NOMO-1 treated with DMSO at 0.1 percent for 48 hours (cell line): ENCODE data around the gene KCNQ2.
"Not testable (repeated sequence)": the region's sequence is repeated elsewhere in the genome, so short reads cannot be mapped to it uniquely, and the experiment has no call there.

Source experiments
- DNase-seq: peaks from one replicate; lab custom pipeline; 2025; ENCODE audit not compliant: unreplicated experiment; lab: John Stamatoyannopoulos, UW

The KCNQ2 gene

DNA sequence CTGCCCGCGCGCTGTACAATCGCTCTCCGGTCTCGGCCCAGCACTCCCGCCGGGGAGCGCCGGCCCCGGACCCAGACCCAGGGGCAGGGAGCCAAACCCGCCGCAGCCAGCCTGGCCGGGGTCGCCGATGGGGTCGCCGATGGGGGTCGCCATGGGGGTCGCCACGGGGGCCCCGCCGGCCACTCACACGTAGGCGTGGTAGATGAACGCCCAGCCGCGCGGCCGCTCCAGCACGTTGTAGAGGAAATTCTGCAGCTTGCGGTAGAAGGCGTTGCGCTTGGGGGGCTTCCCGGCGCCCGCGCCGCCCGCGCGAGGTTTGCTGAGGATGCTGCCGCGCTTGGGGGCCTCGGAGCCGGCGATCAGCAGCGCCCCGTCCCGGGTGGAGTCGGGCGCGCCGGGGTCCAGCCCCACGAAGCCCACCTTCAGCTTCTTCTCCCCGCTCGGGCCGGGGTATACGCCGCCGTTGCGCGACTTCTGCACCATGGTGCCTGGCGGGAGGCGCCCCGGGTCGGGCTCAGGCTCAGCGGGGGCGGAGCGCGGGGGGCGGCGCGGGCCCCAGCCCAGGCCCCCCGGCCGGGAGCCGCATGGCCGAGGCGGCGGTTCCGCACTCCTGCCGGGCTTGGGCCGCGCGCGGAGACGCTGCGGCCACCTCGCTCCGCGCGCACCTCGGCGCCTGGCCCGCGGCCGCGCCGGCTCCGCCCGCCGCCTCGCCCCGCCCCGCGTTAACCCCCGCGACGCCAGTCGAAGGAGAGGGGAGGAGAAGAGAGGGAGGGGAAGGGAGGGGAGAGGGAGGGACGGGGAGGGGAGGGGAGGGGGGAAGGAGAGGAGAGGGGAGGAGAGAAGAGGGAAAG lies at the start of gene KCNQ2:
KCNQ2 (minus strand) TSS at position 675 of the 851 bp plus-strand sequence; CDS start at position 483, 192 bp downstream.
- DNase-seq, result no peak

DNA sequence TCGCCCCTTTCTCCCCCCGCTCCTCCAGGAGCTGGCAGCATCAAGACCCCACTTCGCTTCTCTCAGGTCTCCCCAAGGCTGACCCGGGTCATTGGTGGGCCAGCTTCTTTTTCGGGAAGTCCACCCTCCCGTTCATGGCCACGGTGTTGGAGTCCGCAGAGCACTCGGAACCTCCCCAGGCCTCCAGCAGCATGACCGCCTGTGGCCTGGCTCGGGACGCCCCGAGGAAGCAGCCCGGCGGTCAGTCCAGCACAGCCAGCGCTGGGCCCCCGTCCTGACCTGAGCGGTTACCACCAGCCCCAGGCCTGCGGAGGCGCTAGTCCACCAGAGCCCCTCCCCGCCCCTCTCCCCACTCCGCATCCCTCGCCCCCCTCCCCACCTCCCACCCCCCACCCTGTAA lies 49.1 kb upstream of the KCNQ2 start:
- no peak for DNase-seq

DNA sequence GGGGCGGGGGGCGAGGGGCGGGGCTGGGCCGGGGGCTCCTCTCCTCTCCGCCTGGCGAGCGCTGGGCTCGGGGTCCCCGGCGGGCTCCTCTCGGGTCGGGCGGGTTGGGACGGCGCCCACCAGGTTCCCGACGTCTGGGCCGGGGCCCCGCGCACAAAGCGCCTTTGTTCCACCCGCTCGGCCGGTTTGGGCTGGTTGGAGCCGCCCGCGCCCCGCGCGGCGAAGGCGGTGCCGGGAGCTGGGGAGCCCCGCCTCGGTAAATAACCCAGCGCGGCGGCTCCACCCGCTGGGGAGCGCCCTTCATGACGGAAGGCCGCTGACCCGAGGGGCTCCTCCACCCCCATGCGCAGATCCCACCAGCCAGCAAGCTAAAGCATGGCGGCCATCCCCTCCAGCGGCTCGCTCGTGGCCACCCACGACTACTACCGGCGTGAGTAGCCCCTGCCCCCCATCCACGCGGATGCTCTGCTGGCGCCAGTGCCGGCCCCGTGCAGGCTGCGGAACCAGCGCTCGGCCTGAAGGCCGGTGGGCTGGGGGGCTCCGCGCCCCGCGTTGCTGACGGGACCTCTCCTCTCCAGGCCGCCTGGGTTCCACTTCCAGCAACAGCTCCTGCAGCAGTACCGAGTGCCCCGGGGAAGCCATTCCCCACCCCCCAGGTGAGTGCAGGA lies 48.6 kb upstream of the KCNQ2 start:
- peak; percentile 33 for DNase-seq

DNA sequence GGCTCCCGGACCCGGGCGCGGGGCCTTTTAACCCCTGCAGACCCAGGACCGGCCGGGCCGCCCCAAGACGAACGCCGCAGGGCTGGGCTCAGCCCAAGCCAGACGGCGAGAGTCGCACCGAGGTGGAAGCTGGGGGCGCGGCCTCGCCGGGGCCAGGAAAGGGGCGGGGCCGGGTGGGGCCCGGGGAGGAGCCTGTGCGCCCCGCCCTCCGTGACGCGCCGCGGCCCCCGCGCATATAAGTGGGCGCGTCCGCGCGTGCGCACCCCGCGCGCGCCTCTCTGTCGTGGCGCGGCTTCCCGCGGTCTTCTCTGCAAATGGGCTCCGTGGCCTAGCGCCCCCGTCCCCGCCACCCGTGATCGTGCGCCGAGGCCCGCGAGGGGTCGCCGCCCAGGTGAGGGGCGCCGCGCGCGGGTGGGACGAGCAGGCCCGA lies 48.1 kb upstream of the KCNQ2 start, which contains the start of gene PPDPF:
PPDPF (plus strand) TSS at position 262 of the 430 bp plus-strand sequence. CDS start 544 bp downstream, outside the sequence.
- peak; percentile 54 for DNase-seq

DNA sequence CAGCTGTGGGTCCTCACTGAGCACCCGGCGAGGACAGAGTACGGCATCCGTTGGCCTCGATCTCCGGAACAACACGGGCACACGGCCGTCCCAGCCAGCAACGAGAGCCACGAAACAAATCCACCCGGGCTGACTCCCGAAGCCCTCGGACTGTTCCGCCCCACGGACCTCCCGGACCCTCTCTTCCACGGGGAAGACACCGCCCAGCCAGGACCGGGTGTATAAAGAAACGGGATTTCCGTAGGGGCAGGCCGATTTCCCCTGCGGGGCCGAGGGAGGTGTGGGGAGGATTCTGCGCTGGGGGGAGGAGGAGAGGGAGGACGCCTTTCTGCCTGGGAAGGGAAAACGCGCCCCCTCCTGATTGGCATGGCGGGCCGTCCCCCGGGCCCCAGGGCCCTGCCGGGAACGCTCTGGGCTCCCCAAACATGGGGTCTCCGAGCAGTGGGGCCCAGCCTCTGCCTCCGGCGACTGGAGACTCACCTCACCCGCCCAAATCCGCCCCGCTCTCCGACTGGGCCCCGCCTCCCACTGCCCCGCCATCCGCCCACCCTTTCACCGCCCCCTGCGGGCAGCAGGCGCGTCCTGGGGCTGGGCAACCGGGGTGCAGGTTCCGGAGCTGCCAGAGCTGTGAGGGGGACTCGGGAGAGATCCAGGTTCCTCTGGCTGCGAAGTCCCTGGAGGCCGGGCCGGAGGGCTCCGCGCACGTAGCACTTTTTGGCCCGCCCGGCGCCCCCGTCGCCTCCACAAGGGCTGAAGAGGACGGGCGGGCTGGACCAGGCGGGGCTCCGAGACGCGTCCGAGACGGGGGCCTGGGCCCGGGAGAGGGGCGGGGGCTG lies 47.4 kb upstream of the KCNQ2 start:
- peak; percentile 41 for DNase-seq

DNA sequence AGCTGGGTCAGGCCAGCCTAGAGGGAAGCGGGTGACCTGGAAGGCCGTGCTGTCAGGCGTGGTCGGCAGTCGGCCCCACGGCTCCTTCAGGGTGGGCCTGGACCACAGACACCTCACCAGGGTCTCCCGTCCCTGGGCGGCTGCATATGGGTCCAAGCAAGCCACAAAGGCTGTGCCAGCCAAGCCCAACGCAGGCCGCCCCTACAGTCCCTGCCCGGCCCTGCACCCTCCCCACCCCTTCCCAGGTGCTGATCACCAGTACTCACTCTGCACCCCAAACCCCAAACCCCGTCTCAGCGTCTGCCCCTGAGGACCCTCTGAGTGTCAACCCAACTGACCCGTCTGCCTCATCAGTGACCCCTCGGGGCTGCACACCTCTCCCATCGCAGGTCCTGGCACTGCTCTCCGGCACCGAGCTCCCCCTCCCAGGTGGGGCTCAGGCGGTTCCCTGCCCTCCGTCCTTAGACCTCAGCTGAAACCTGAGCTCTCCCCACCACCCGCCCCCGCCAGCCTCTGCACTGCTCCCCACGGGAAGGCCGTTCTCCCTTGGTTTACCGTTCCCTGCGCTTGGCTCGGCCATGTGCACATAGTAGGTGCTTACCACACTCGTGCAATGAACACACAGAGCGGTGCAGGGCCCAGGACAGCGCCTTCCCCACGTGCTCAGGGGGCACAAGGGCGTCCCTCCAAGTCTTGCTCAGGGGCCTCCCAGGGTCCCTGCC lies 46.7 kb upstream of the KCNQ2 start:
- DNase-seq, result no peak

DNA sequence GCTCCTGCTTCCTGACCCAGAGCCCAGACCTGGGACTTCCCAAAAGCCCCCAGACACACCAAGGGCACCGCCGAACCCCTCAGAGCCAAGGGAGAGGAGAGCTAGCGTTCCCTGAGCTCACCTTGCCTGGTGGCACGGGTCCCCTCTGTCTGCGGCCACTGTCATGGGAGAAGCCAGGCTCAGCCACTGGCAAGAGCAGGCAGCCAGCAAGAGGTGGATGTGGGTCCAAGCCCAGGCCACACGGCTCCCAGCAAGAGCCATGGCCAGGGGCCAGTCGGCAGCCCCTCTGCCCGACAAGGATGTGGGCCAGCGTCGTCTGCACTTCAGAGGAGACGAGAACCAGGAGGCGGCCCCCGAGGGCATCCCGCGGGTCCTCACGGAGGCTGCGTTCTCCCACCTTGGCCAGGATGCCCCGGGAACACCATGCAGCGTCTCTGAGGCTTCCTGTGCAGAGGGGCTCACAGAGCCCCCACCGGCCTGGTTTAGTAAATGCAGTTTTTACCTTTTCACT lies 46.0 kb upstream of the KCNQ2 start:
- no peak for DNase-seq

DNA sequence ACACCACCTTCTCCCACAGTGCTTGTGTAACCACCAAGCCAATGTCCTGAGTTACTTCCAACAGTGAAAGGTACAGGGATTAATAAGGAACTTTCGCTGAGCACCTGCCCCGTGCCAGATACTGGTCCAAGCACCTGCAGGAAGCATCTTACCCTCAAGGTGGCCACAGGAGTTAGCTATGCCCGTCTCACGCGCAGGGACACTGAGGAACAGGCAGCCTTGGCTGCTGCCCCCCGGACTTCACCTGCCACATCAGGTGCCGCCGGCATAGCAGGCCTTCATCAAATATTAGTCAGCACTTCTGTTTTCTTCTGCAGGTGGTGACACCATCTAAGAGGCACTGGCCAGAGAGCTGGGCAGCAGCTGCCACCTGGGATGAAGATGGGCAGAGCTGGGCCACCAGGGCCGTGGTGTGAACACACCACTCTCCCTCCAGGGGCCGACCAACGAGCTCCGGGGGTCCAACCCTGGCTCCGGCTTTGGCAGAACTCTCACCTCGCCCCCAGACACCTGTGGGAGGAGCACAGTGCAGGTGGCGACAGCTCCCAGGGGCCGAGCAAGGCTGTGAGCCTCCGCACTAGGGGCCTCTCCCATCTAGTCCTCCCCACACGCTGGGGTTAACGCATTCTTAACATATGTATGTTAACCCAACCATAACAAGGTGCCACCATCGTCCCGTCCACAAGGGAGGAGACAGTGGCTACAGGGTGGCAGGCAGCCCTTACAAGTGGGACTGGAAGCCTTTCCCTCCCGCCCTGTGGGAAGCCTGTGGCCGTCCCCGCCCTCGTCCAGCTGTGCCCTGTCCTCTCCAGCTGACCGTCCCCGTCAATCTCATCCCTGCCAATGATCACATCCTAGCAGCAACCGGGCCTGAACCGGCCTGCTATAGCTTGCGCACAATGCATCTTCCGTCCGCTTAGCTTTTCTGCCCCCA lies 45.2 kb upstream of the KCNQ2 start:
- DNase-seq, result no peak

DNA sequence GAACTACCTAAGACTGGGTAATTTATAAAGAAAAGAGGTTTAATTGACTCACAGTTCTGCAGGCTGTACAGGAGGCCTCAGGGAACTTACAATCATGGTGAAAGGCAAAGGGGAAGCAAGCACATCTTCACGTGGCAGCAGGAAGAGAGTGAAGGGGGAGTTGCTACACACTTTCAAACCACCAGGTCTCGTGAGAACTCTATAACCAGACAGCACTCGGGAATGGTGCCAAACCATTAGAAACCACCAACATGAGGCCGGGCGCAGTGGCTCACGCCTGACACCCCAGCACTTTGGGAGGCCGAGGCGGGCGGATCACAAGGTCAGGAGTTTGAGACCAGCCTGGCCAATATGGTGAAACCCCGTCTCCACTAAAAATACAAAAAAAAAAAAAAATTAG lies 42.1 kb upstream of the KCNQ2 start:
- DNase-seq, result not testable (repeated sequence)

DNA sequence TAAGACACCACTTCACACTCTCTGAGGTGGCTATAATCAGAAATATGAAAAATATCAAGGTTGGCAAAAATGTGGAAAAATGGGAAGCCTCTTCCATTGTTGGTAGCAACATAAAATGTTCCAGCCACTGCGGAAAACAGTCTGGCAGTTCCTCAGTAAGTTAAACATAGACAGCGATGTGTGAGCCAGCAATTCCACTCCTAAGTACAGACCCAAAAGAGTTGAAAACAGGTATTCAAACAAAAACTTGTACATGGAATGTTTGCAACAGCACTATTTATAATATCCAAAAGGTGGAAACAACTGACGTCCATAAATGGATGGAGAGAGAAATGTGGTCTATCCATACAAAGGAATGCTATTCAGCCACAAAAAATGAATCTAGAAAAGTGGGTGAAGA lies 40.8 kb upstream of the KCNQ2 start:
- no peak for DNase-seq

DNA sequence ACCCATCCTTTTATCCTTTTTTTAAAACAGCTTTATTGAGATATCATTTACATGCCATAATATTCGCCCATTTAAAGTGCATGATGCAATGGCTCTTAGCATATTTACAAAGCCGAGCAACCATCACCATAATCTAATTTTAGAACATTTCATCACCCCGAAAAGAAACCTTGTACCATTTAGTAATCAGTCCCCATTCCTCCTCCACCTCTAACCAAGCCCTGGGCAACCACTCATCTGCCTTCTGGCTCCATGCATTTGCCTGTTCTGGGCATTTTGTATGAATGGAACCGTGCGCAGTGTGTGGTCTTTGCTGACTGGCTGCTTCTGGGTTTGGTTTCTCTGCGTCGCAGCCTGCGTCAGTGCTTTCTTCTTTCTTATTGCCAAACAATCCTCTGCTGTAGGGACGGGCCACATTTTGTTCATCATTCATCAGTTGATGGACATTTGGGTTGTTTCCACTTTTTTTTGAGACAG lies 36.7 kb upstream of the KCNQ2 start:
- DNase-seq, result peak; percentile 77

DNA sequence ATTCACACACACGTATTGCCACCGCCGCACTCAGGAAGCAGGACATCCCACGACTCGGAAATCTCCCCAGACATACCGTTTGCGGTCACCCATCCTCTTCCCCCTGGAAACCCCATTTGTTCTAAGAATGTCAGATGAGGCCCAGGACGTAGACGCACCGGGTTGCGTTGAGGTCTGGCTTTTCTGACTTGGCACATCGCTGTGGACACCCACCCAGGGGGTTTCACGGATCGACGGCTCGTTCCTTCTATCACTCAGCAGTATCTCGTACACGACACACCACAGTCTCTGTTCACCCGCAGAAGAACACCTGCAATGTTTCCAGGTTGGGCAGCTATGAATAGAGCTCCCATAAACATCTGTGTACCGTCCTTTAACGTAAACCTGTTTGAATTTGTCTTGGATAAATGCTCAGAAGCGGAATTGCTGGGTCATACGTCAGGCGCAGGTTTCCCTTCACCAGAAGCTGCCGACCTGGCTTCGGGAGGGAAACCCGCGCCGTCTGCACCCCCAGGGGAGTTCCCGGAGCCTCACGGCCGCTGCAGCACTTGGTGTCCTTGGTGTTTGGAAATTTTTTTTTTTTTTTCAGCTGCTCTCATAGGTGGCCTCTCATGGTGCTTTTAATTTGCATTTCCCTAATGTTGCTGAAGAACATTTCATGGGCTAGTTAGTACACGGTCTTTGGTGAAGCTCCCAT lies 35.8 kb upstream of the KCNQ2 start:
- no peak for DNase-seq

DNA sequence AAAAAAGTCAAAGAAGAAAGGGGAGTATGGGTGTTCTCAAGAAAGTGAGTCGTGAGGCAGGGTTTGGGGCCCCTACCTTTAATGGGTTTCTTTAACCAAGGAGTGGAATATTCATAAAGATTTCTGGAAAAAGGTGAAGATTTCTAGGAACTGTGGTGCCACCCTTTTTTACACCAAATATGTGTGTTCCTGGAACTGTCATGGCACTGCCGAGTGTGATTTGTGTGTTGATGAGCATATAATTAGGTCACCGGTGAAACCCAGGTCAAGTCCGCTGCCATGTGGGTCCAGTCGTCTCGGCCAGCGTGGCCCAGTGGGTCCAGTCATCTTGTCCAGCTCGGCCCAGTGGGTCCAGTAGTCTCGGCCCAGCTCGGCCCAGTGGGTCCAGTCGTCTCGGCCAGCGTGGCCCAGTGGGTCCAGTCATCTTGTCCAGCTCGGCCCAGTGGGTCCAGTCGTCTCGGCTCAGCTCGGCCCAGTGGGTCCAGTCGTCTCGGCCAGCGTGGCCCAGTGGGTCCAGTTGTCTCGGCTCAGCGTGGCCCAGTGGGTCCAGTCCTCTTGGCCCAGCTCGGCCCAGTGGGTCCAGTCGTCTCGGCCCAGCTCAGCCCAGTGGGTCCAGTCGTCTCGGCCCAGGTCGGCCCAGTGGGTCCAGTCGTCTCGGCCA lies 34.8 kb upstream of the KCNQ2 start:
- DNase-seq, result no peak

DNA sequence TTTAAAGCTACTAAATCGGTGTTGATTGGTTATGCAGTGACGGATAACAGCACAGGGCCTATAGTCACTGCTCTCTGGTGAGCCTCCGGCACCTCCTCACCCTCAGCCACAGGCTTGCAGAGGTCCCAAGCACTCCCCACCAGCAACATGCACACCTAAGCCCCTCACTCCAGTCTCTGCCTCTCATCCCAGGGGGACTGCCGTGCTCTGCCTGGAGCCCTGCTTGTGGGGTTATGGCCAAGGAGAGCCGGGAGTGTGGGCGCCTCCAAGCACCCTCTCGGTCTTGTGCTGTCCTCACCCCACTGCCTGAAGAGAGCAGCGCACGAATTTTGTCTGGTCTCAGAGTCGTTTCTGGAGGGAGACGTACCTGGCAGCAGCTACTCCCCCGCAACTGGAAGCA lies 33.3 kb upstream of the KCNQ2 start:
- no peak for DNase-seq

DNA sequence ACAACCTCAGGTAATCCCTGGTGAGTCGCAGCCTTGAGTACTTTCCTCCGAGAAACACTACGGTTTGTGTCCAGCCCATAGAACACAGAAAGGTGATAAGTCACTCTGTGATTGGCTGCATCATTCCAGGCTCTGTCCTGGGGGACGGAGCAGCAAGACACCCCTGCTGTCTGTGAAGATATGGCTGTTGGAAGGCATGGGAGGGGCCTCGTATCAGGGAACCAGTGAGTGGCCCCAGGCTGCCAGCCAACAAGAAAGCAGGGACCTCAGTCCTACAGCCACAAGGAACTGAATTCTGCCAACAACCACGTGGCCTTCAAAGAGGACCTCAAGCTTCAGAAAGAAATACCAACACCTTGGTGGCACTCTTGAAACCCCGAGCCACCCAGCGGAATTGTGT lies 32.8 kb upstream of the KCNQ2 start:
- no peak for DNase-seq

DNA sequence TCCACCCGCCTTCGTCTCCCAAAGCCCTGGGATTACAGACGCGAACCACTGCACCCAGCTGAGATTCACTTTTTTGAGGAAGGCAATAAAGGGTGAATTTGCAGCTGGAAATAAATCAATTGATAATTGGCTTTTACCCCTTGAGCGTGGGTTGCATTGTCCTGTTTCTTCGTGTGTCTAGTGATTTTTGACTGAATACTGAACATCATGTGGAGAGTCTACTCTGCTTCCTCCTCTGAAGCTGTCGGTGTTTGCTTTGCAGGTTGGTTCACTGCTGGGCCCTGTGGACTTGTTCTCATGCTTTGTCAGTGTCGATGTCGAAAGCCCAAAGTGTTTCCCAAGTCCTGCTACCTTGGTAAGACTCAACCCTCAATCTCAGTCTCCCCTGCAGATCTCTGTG lies 32.2 kb upstream of the KCNQ2 start:
- no peak for DNase-seq

DNA sequence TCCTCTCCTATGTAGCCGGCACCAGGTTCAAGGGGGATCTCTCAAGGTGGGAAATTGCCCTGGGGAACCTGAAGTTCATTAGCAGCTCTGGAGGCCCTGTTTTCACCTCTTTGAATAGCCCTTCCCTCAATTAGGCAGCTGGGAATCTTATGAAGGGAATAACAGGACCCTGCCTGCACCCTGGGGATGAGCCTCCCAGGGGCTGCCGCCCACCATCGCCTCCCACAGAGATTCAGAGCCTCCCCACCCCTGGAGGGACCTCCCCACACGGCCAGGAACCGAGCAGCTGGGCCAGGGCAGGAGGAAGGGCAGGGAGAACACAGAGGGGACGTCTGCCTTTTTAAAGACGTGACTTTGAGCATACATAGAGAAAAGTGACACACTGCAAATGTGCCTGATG lies 31.1 kb upstream of the KCNQ2 start:
- DNase-seq, result no peak

DNA sequence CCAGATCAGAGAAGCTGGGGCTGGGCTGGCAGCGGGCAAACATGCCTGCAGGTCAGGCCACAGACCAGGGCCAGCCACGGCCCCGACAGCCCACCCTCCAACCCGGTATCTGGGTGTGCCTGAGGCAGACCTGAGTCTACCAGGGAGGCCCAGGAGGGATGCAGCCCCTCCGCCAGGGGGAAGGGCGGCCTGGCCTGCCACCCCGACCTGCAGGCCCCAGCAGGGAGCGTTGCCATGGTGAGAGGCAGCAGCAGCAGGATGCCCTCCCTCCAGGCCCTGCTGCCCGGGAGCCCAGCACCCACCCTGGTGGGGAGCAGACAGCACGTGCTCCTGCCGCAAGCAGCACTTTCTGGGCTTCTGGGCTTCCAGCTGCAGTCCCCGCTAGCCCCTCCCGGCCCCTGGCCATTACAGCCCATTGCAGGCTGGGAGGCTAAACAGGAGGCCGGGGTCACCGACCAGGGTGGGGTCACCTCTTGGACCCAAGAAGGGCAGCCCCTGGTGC lies 30.3 kb upstream of the KCNQ2 start:
- no peak for DNase-seq
